ENCODE measurements around the gene GPR34.

The GPR34 gene

GRCh38 chrX:41737065-41737464, 48.3 kb downstream of the GPR34 start:
- no peak for DNase-seq (ENCODE audit: low read depth)

- DNase-seq (ENCODE audit: low read depth) = no peak
Observed at GRCh38 chrX:41739871-41740270, 51.1 kb downstream of the GPR34 start.

Data from fibroblast of the conjunctiva (primary cell).